Glomerular visceral epithelial cell (primary cell): ENCODE results near the gene CTNNA2.

Experiments used
- DNase-seq: peaks from one replicate; pipeline ENCODE4 v3.0.0-alpha.2; 2016; ENCODE audit errors: extremely low spot score

Gene CTNNA2

DNA sequence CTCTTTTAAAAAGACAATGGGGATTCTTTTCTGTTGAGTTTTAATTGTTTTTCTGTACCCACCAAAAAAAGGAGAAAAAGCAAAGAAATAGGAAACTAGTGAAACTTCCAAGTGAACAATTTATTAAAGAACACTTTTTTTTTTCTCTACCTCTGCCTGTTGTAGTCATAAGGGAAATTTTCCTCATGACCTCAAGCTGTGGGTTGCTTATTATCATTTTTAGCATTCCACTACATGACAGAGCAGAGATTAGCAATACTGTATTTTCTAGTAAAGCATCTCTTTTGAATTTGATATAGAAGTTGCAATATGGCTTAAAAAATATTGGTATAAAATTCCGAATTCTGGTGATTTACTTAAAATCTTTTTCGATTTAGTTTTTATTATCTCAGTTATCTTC lies 879.6 kb downstream of the CTNNA2 start:
- no peak for DNase-seq

DNA sequence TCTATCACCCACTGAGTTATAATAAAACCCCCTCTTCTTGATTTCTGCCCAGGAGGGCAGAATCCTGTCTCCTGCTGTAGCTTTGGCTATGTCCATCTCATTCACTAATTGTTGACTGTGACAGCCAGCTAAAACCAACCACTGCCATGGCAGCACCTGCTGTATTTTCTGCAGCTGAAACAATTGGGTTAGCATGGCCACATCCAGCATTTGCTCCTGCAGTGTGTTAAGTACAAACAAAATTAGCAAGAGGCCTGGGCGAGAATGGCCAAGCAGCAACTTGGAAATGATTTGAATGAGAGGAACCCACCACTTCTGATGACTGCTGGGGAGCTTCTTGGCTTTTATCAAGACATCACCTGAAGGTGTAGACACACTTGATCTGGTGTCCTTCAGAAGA lies 881.1 kb downstream of the CTNNA2 start:
- no peak for DNase-seq

DNA sequence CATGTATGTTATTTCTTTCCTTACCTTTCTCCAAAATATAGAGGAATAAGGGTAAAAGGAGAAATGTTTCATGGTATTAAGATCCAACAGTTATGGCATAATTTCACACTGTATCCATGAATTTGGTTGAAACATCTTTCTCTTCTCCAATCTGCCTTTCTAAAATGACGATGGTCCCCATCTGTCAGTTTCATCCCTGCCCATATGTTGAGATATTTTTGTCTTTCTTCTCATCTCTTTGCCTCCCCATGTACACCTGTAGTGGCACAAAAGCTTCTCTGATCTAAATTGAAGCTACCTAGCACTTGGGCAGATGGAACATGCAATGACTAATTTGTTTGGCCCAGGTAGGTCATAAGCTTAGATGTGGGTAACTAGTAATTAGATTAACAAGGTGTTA lies 882.4 kb downstream of the CTNNA2 start:
- no peak for DNase-seq

- no peak for DNase-seq
These were observed 883.4 kb downstream of the CTNNA2 start for GRCh38 chr2:80396276-80396675.

DNA sequence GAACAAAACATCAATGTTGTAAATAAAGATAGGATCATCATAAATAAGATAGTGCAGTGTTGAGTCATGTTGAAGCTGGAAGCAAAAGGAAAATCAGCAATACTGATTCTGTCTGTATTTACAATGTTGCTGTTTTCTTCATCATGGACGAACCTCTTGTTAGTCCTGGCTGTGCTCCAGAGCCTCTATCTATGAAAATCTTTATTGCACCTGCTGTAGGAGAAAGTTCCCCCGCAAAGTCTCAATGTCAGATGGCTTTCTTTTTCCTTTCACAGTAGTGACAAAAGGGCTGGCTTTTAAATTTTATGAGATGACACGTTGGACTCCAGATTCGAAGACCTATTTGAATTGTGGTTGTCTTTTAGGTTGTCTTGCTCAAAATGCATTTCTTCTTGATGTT lies 890.2 kb downstream of the CTNNA2 start:
- no peak for DNase-seq

DNA sequence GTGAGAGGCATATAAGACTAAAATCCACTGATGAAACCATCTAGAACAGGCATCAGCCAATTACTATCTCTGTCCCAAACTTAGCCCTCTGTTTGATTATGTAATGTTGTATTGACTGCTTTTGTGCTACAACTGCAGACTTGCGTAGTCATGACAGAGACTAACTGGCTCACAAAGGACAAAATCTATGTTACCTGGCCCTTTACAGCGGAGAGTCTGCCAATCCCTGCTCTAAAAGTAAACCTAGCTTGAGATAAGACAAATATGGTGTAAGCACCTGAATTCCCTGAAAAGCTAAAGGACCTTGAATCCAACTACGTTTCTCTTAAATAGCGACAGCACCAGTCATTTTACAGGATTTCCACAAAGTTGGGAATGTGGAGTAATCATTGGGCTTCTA lies 894.5 kb downstream of the CTNNA2 start:
- no peak for DNase-seq

- DNase-seq = no peak
These were observed 897.5 kb downstream of the CTNNA2 start for GRCh38 chr2:80410346-80410745.

- no peak for DNase-seq
These were observed 900.3 kb downstream of the CTNNA2 start for GRCh38 chr2:80413136-80413535.

- no peak for DNase-seq
These were observed 904.9 kb downstream of the CTNNA2 start for GRCh38 chr2:80417737-80418136.

DNA sequence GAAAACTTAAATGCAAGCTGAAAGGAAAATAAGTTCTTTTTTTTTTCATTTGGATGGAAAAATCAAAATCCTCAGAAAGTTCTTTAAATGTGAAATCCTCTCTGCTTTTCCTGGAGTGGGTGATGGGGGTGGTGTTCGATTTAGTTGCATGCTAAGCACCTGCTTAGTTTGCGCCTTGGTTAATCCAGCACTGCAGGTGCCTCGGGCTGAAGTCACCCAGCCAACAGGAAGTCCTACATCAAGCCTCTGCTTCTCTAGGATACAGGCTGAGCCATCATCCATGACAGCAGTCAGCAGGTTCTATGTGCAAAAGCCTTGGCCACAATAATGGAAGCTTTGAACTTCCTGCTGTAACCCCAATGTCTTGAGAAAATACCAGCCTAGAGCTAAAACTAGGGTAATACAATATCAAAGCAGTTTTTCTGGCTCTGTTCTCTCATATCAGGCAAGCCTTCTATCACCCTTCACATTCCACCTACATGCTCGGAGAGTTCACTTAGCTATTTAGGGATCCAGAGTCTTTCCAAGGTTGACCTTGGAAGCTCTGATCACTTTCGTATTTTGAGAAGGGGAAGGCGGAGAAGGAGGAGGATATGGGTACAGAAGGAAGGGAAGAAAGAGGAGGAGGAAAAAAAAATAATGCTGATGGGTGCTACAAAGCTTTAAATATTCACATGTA lies 907.8 kb downstream of the CTNNA2 start:
- no peak for DNase-seq

GRCh38 chr2:80429251-80429650 lies 916.4 kb downstream of the CTNNA2 start:
- no peak for DNase-seq

- no peak for DNase-seq
These were observed 925.1 kb downstream of the CTNNA2 start for GRCh38 chr2:80437959-80438358.

DNA sequence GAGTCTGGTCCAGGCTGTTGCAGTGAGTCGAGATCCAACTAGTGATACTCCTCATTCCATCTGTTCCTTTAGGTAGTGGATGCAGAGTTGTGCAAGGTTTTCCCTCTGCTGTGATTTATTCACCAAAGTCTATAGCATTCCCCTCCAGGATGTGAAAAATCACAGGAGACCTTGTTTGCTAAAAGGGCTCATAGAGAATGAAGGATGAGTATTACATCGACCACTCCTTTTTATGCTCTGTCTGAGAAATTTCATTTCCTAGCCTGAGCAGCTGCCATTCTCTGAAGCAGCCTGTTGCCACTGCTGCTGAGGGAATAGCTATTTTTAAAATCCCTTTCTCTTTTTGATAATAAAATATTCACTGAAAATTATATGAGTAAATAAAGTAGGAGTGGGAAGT lies 925.8 kb downstream of the CTNNA2 start:
- DNase-seq = no peak

- no peak for DNase-seq
These were observed 941.8 kb downstream of the CTNNA2 start for GRCh38 chr2:80454628-80455027.

DNA sequence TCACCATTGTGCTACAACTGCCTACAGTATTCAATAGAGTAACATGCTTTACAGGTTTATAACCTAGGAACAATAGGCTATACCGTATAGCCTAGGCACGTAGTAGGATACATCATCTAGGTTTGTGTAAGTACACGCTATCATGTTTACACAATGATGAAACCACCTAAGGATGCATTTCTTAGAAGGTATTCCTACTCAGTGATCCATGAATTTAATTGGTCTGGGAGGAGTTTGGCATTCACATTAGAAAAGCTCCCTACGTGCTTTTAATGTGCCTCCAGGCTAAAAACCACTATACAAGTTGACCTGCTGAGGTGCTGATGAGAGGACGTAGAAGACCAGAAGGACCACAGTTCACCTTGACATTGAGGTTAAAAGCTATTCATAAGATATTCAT lies 946.2 kb downstream of the CTNNA2 start:
- DNase-seq = no peak

GRCh38 chr2:80461505-80462197 lies 948.8 kb downstream of the CTNNA2 start:
- no peak for DNase-seq

DNA sequence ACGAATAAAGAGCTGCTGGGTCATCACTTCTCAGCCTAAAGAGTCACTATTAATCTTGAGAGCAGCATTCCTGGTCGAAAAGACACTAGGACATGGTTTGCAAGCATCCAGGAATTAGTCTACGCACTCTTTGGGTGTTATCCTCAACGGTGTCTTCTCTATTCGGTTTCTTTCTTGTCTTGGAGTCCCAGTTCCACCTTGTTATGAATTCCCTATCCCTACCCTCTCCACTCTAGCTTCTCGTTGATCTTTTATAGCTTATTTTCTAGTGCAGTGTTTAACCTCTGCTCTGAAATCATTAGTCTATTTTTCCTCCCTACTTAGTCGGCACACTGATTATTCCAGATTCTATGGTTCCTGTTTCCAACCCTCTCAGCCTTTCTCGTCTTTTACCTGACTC lies 949.8 kb downstream of the CTNNA2 start:
- DNase-seq = no peak

DNA sequence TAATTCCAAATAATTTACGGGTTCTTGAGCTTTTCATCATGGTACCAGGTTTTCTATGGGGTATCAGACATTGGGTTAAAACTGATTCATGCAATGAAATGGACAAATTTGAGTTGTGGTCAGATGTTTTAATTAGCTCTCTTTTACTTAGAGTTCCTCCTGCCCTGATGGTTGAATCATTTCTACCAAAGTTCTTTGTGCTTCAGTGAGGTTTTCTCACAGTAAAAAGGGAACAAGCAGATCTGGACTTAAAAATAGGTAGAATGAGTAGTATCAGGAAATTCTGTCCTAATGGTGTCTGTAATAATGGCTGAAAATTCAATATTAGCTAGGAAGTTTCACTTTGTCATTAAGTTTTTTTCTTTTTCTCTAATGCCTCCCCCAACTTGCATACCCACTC lies 951.4 kb downstream of the CTNNA2 start:
- no peak for DNase-seq

- no peak for DNase-seq
These were observed 954.5 kb downstream of the CTNNA2 start for GRCh38 chr2:80467262-80467811.

DNA sequence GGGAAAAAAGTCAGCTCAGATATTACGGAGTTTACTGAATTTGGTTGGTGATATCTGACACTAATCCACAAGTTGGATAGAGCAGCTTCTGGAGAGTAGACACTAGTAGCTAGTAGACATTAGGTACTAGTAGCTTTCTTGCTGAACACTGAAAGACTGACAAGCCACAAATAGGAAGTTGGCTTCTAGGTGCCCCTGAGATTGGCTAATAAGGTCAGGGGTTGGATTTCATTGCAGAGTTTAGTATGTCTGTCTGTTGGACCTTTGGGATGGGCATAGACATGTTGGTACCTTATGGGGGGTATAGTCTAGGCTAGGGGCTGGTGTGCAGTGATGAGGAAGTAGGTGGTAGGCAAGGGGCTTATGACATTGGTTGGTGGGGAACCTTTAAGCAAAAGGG lies 956.6 kb downstream of the CTNNA2 start:
- no peak for DNase-seq

GRCh38 chr2:80473069-80473468 lies 960.2 kb downstream of the CTNNA2 start:
- DNase-seq = no peak

- DNase-seq = no peak
These were observed 960.9 kb downstream of the CTNNA2 start for GRCh38 chr2:80473796-80474195.

DNA sequence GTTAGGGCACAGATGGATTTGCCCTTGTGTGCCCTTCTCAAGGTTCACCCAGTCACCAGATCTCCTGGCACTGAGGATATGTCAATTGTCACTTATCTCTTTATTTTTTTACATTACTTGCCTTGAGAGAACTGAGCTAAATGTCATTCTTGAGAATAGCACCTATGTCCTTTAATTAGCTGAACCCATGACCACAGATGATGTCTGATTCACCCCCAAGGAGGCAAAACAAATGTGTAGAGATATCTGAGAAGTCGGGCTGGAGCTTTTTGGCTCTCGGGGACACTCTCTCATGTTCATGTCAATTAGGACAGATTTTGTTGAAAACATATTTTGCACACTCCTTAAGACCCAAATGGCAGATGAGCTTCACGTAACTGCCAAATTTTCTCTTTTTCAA lies 963.1 kb downstream of the CTNNA2 start:
- no peak for DNase-seq
